Measurements from ENCODE around the gene C10orf90.

- TF ChIP-seq POLR2AphosphoS5 (IDR thresholded peaks at IDR 0.05; ENCODE audit: borderline replicate concordance, low read depth, low read length) (no peak), EZH2 (IDR thresholded peaks at IDR 0.05) (no peak)
Observed at GRCh38 chr10:126576336-126576735, 94.2 kb downstream of the C10orf90 start.
